NCI-H2196 (cell line): ENCODE measurements around the gene RFT1.

ENCODE experiments used
- DNase-seq: peaks from one replicate; lab custom pipeline; 2025; ENCODE audit not compliant: unreplicated experiment; lab: John Stamatoyannopoulos, UW

RFT1 gene

GRCh38 chr3:53097887-53098286 is 32.3 kb downstream of the RFT1 start:
- no peak for DNase-seq

GRCh38 chr3:53092942-53093341 is 37.3 kb downstream of the RFT1 start:
- DNase-seq: no peak

- DNase-seq: no peak
Measured at GRCh38 chr3:53092216-53092615, 38.0 kb downstream of the RFT1 start.

GRCh38 chr3:53091011-53091410 is 39.2 kb downstream of the RFT1 start:
- DNase-seq: no peak

GRCh38 chr3:53089511-53089910 is 40.7 kb downstream of the RFT1 start:
- DNase-seq: no peak

- DNase-seq: no peak
Measured at GRCh38 chr3:53085476-53085875, 44.8 kb downstream of the RFT1 start.

GRCh38 chr3:53084310-53085001 is 45.8 kb downstream of the RFT1 start:
- no peak for DNase-seq

GRCh38 chr3:53083949-53084309 is 46.3 kb downstream of the RFT1 start:
- no peak for DNase-seq

GRCh38 chr3:53083521-53083920 is 46.7 kb downstream of the RFT1 start:
- no peak for DNase-seq

- no peak for DNase-seq
Measured at GRCh38 chr3:53082736-53083135, 47.5 kb downstream of the RFT1 start.

- no peak for DNase-seq
Measured at GRCh38 chr3:53081318-53081717, 48.9 kb downstream of the RFT1 start.

GRCh38 chr3:53080612-53081205 is 49.5 kb downstream of the RFT1 start:
- DNase-seq: no peak

- DNase-seq: no peak
Measured at GRCh38 chr3:53079791-53080555, 50.3 kb downstream of the RFT1 start.

GRCh38 chr3:53079147-53079546 is 51.1 kb downstream of the RFT1 start:
- no peak for DNase-seq

- no peak for DNase-seq
Measured at GRCh38 chr3:53078656-53079055, 51.6 kb downstream of the RFT1 start.

- no peak for DNase-seq
Measured at GRCh38 chr3:53077476-53078220, 52.6 kb downstream of the RFT1 start.

- no peak for DNase-seq
Measured at GRCh38 chr3:53075743-53076140, 54.5 kb downstream of the RFT1 start.

GRCh38 chr3:53074761-53075742 is 55.2 kb downstream of the RFT1 start:
- DNase-seq: no peak

GRCh38 chr3:53074366-53074696 is 55.9 kb downstream of the RFT1 start:
- no peak for DNase-seq

- DNase-seq: no peak
Measured at GRCh38 chr3:53073553-53074365, 56.5 kb downstream of the RFT1 start.
